HG02938 (cell line): ENCODE measurements around the gene SYTL1.

Experiments
- ATAC-seq: cut with Tn5 transposase; IDR thresholded peaks from one replicate; pipeline ENCODE4 v1.9.1; 2021; ENCODE audit warnings: mild to moderate bottlenecking, moderate library complexity; ENCODE audit not compliant: unreplicated experiment

Gene SYTL1

GRCh38 chr1:27400082-27400962 is 58.5 kb downstream of the SYTL1 start:
- no peak for ATAC-seq

DNA sequence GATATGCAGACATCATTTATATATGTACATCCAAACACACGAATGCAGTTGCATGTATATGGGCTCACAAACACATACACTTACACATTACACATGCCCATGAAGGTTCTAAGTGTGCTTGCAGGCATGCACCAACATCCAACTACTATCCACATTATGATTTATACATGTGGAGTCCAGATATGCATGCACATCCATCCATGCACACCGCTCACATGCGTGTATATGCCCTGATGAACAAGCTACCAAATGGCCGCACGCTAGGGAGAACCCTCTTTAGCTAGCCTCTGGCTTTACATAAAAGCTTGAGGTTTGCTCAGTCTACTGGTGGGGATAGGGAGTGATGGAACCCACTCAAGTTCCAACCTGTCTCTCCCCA is 59.1 kb downstream of the SYTL1 start:
- no peak for ATAC-seq

DNA sequence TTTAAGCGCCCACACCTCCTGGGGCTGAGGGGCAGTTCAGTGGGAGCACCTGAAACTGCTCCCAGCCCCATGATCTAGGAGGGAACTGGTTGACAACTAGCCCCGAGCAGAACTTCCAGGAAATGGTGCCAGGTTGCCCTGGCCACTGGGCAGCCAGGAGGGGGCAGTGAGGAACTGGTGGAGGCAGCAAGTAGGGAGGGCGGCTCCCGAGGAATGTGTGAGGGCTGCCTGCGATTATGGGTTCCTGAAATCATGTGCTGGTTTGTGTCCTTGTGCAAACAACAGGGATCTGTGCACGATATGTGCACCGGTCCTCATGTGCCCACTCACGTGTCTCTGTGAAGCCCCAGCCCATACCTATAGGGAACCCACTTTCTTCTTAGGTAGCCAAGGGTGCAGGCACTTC is 60.5 kb downstream of the SYTL1 start:
- ATAC-seq = no peak

DNA sequence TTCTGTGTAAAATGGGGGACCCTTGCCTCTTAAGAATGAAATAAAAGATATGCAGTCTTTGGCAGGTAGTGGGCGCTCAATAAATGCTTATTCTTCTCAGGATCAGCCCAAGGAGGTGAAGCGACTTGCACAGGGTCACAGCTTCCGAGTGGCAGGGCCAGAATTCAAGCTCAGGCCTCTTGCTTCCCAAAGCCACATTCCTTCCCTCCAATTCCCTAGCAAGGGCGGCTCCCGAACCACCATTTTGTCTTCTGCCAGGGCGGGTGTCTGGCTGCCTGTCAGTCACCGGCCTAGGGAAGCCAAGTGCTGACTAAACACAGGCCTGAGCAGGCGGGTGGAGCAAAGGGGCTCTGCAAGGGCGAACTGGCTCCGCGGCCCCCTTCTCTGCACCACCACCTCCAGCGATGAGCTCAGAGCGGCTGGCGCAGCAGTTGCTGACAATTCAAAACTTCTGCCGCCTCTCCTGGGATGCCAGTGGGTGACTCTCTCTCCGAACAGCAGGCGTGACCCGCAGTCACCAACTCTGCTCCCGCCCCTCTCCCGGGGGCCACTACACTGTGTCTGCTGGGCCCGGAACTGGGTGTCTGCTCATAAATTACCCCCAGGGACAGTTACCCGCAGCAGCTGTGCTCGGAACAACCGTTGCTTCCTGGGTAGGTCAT is 61.4 kb downstream of the SYTL1 start:
- no peak for ATAC-seq
